ENCODE results near the gene GAREM2.
"Not testable (repeated sequence)": the region's sequence is repeated elsewhere in the genome, so short reads cannot be mapped to it uniquely, and the experiment has no call there.

Gene GAREM2

DNA sequence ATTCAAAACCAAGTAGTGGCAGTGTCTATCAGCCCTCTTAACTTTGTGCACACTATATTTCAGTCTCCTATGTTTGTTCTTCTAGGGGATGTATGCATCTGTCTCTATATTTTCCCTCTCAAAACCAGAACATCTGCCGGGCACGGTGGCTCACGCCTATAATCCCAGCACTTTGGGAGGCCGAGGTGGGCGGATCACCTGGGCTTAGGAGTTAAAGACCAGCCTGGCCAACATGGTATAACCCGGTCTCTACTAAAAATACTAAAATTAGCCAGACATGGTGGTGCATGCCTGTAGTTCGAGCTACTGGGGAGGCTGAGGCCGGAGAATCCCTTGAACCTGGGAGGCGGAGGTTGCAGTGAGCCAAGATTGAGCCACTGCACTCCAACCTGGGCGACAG is 9.9 kb upstream of the GAREM2 start:
- TF ChIP-seq, protein P1, sequence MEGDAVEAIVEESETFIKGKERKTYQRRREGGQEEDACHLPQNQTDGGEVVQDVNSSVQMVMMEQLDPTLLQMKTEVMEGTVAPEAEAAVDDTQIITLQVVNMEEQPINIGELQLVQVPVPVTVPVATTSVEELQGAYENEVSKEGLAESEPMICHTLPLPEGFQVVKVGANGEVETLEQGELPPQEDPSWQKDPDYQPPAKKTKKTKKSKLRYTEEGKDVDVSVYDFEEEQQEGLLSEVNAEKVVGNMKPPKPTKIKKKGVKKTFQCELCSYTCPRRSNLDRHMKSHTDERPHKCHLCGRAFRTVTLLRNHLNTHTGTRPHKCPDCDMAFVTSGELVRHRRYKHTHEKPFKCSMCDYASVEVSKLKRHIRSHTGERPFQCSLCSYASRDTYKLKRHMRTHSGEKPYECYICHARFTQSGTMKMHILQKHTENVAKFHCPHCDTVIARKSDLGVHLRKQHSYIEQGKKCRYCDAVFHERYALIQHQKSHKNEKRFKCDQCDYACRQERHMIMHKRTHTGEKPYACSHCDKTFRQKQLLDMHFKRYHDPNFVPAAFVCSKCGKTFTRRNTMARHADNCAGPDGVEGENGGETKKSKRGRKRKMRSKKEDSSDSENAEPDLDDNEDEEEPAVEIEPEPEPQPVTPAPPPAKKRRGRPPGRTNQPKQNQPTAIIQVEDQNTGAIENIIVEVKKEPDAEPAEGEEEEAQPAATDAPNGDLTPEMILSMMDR (conservative IDR thresholded peaks at IDR 0.05), result no peak
- no peak overlapping the region for H3K27ac ChIP-seq

DNA sequence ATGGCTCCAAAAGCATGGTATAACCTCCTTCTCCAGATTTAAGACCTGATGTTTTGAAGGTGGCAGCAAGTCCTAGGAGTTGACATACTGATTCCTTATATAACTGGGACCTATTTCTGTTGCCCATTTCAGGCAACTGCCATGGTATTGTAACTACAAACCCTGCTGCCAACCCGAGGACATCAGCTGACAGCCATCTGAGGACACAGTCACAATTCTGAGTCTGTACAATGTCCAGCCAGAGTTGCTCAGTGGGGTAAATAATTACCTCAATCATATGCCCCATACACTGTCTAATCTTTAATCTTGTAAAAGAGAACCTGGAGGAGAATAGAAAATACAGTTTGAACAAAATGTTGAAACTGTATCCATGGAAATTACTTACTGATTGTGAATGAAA is 8.7 kb upstream of the GAREM2 start:
- no peak overlapping the region for H3K27ac ChIP-seq
- TF ChIP-seq, protein P1 (conservative IDR thresholded peaks at IDR 0.05), result no peak

DNA sequence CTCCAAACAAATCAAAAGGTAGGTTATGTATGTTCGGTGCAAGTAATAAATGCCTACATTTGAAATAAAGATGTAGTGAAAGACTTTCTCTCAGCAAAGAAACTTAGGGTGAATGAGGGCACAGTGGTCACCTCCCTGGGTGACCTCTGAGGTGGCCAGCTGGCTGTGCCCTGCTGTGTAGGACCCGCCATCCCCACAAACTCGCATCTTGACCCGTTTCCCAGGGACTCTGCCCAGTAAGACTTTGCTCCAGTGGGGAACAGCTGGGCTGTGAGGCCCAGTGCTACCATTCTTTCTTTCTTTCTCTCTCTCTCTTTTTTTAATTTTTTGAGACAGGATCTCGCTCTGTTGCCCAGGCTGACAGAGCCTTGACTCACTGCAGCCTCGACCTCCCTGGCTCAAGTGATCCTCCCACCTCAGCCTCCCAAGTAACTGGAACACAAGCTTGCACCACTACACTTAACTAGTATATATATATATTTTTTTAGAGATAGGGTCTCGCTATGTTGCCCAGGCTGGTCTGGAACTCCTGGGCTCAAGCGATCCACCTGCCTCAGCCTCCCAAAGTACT is 8.2 kb upstream of the GAREM2 start:
- H3K27ac ChIP-seq, result no peak overlapping the region
- TF ChIP-seq, protein P1 (conservative IDR thresholded peaks at IDR 0.05), result no peak

DNA sequence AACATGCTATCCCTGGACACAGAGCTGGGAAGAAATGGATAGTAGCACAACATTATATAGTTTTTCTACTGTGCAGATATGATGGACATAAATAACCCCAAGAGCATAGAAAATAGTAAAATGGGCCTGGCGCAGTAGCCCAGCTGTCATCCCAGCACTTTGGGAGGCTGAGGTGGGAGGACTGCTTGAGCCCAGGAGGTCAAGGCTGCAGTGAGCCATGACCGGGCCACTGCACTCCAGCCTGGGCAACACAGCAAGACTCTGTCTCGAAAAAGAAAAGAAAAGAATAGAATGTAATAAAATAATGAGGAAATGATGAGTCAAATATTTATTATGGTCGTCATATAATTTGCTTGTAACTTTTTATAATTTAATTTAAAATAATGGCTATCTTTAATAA is 7.5 kb upstream of the GAREM2 start:
- TF ChIP-seq, protein P1 (conservative IDR thresholded peaks at IDR 0.05), result no peak
- no peak overlapping the region for H3K27ac ChIP-seq

DNA sequence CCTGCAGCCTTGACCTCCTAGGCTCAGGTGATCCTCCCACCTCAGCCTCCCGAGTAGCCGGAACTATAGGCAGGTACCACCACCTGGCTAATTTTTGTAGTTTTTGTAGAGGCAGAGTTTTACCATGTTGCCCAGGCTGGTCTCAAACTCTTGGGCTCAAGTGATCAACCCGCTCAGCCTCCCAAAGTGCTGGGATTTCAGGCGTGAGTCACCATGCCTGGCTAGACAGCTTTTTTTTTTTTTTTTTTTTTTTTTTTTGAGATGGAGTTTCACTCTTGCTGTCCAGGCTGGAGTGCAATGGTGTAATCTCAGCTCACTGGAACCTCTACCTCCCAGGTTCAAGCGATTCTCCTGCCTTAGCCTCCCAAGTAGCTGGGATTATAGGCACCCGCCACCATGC is 6.3 kb upstream of the GAREM2 start:
- H3K27ac ChIP-seq, result not testable (repeated sequence)

DNA sequence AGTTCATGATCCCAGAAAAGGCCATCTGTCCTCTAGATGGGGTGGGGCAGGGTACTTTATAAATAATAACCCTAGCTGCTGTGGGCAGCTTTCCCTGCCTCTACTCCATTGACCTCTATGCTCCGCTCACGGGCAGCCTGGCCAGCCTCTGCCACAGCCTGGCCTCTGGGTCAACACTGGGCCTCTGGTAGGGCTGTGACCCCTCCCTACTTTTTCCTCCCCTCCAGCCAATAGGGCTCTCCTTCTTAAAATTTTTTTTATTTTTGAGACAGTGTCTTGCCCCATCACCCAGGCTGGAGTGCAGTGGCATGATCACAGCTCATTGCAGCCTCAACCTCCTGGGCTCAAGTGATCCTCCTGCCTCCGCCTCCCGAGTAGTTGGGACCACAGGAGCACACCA is 4.1 kb upstream of the GAREM2 start:
- TF ChIP-seq, protein P1 (conservative IDR thresholded peaks at IDR 0.05), result no peak
- H3K27ac ChIP-seq, result no peak overlapping the region

DNA sequence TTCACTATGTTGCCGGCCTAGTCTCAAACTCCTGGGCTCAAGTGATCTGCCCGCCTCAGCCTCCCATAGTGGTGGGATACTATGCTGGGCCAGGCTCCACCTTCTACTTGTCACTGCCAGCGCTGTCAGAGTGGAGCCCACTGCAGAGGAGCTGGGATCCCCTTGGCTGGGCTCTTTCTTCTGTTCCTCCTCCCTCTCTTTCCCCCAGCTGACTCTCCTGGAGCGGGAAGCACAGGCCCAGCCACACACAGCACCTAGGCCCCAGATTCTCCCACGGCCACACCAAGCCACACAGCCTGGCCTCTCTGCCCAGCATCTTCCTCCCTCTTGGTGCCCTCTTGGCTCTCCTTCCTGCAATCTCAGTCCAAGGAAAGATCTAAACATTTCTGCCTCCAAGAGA is 3.7 kb upstream of the GAREM2 start:
- H3K27ac ChIP-seq, result no peak overlapping the region
- TF ChIP-seq, protein P1 (conservative IDR thresholded peaks at IDR 0.05), result no peak

DNA sequence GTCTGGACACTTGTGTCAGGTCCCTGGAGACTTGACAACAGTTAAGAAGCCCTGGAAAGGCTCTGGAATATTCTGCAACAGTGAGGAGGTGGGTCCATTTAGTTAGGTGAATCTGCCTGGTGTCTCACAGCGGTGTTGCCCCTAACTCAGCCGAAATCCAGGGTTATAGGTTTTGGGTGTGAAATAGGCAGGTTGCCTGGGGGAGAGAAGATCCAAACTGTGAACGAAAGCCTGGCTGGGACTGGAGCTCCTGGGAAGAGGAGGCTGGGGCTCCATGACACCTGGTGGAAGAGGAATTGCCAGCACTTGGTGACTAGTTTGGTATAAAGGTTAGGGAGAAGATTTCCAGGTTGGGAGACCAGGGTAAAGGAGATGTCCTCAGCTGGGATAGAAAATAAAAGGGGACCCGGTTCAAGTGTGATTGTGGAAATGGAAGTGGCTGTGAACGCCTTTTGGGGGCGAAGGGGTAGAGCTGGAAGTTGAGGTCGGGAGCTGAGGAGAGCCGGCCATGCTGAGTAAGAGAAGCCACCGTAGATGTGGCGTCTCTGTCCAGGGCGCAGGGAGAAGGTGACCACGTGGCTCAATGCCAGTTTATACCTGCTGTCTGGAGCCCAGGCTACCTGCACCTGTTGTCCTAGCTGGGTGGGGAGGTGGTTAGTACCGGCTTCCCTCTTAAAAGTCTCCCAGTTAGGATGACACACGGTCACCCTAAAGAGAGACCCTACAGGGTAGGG is 3.0 kb upstream of the GAREM2 start:
- TF ChIP-seq, protein P1 (conservative IDR thresholded peaks at IDR 0.05), result no peak
- no peak overlapping the region for H3K27ac ChIP-seq
